IPS DF 6.9 (cell line): ENCODE data around the gene SH2D6.

ENCODE experiments used
- DNase-seq: peaks from one replicate; pipeline ENCODE4 v3.0.0-alpha.2; 2013; ENCODE audit warnings: low read depth, low spot score
- H3K27ac ChIP-seq: one replicate; pipeline ENCODE4 v1.5.1; 2013; ENCODE audit warnings: low read length, control low read depth
- H3K27me3 ChIP-seq: 2 replicates; pipeline ENCODE4 v1.6.1; 2013; ENCODE audit warnings: mild to moderate bottlenecking, low read length; ENCODE audit not compliant: control insufficient read depth, insufficient read depth
- H3K36me3 ChIP-seq: 2 replicates; pipeline ENCODE4 v1.6.1; 2013; ENCODE audit warnings: low read length; ENCODE audit not compliant: control insufficient read depth, insufficient read depth
- H3K4me1 ChIP-seq: 2 replicates; pipeline ENCODE4 v1.6.1; 2013; ENCODE audit warnings: low read length; ENCODE audit not compliant: control insufficient read depth, insufficient read depth
- H3K4me3 ChIP-seq: 2 replicates; pipeline ENCODE4 v1.5.1; 2013; ENCODE audit warnings: mild to moderate bottlenecking, low read length
- H3K9me3 ChIP-seq: 2 replicates; pipeline ENCODE4 v1.6.1; 2013; ENCODE audit warnings: low read length, inconsistent platforms; ENCODE audit not compliant: control insufficient read depth, insufficient read depth
- WGBS: extraction: QIAGEN DNeasy Blood & Tissue Kit; methylation state at CpG from one replicate; pipeline ENCODE4 v1.1.7; 2013; ENCODE audit warnings: mixed read lengths, missing lambda C conversion rate; ENCODE audit not compliant: insufficient read length, insufficient coverage; 5-methylcytosine and 5-hydroxymethylcytosine counted together

The SH2D6 gene

GRCh38 chr2:85441864-85442263 lies 23.4 kb downstream of the SH2D6 start:
- Histone ChIP-seq H3K4me1 (peaks cover 2% of the 10 kb centered on the region; the same call in 1 of the 2 replicates), H3K4me3 (no peak overlapping the region), H3K36me3 (no peaks in the 10 kb centered on the region), H3K27ac (no peak overlapping the region), H3K9me3 (no peaks in the 10 kb centered on the region), H3K27me3 (no peaks in the 10 kb centered on the region)
- WGBS: no CpG with 5 or more reads among the region's 4 CpGs
- no peak for DNase-seq

GRCh38 chr2:85444629-85445172 lies 26.2 kb downstream of the SH2D6 start:
- H3K27me3 ChIP-seq: no peaks in the 10 kb centered on the region
- H3K4me1 ChIP-seq: no peaks in the 10 kb centered on the region; the same call in 1 of the 2 replicates
- no CpG with 5 or more reads among the region's 6 CpGs for WGBS
- H3K36me3 ChIP-seq: no peaks in the 10 kb centered on the region
- DNase-seq: no peak
- H3K9me3 ChIP-seq: no peaks in the 10 kb centered on the region
- no peak overlapping the region for H3K4me3 ChIP-seq
- H3K27ac ChIP-seq: no peak overlapping the region

GRCh38 chr2:85445316-85446295 lies 27.1 kb downstream of the SH2D6 start:
- no CpG with 5 or more reads among the region's 5 CpGs for WGBS
- H3K27ac ChIP-seq: no peak overlapping the region
- DNase-seq: no peak
- no peaks in the 10 kb centered on the region for H3K36me3 ChIP-seq
- H3K4me1 ChIP-seq: no peaks in the 10 kb centered on the region; the same call in 1 of the 2 replicates
- no peak overlapping the region for H3K4me3 ChIP-seq
- H3K27me3 ChIP-seq: no peaks in the 10 kb centered on the region
- H3K9me3 ChIP-seq: no peaks in the 10 kb centered on the region

- H3K36me3 ChIP-seq: no peaks in the 10 kb centered on the region
- H3K9me3 ChIP-seq: no peaks in the 10 kb centered on the region
- H3K4me1 ChIP-seq: no peaks in the 10 kb centered on the region; the same call in 1 of the 2 replicates
- no peak overlapping the region for H3K4me3 ChIP-seq
- H3K27me3 ChIP-seq: no peaks in the 10 kb centered on the region
- DNase-seq: no peak
- no peak overlapping the region for H3K27ac ChIP-seq
- whole genome bisulfite sequencing: no CpG with 5 or more reads among the region's 14 CpGs
Measured at GRCh38 chr2:85446296-85447221, 28.0 kb downstream of the SH2D6 start.

- DNase-seq: no peak
- Histone ChIP-seq H3K27ac (no peak overlapping the region), H3K36me3 (no peaks in the 10 kb centered on the region), H3K4me1 (no peaks in the 10 kb centered on the region; the same call in 1 of the 2 replicates), H3K9me3 (no peaks in the 10 kb centered on the region), H3K27me3 (no peaks in the 10 kb centered on the region), H3K4me3 (no peak overlapping the region)
- WGBS: no CpG with 5 or more reads among the region's 8 CpGs
Measured at GRCh38 chr2:85447222-85447585, 28.7 kb downstream of the SH2D6 start.

GRCh38 chr2:85448461-85449213 lies 30.1 kb downstream of the SH2D6 start:
- Histone ChIP-seq H3K27me3 (no peaks in the 10 kb centered on the region), H3K36me3 (no peaks in the 10 kb centered on the region), H3K4me1 (no peaks in the 10 kb centered on the region), H3K9me3 (no peaks in the 10 kb centered on the region), H3K4me3 (no peak overlapping the region), H3K27ac (no peak overlapping the region)
- DNase-seq: no peak
- WGBS: no CpG with 5 or more reads among the region's 8 CpGs

- Histone ChIP-seq H3K36me3 (no peaks in the 10 kb centered on the region), H3K4me3 (no peak overlapping the region), H3K27me3 (no peaks in the 10 kb centered on the region), H3K27ac (no peak overlapping the region), H3K4me1 (no peaks in the 10 kb centered on the region), H3K9me3 (no peaks in the 10 kb centered on the region)
- DNase-seq: no peak
- WGBS: no CpG with 5 or more reads among the region's 7 CpGs
Measured at GRCh38 chr2:85449214-85449588, 30.7 kb downstream of the SH2D6 start.

- Histone ChIP-seq H3K4me3 (no peak overlapping the region), H3K36me3 (no peaks in the 10 kb centered on the region), H3K4me1 (peaks cover 6% of the 10 kb centered on the region; the same call in 1 of the 2 replicates), H3K27ac (no peak overlapping the region), H3K9me3 (no peaks in the 10 kb centered on the region), H3K27me3 (no peaks in the 10 kb centered on the region)
- DNase-seq: no peak
- WGBS: no CpG with 5 or more reads among the region's 1 CpG
Measured at GRCh38 chr2:85452237-85452636, 33.7 kb downstream of the SH2D6 start.

- Histone ChIP-seq H3K36me3 (no peaks in the 10 kb centered on the region), H3K27me3 (no peaks in the 10 kb centered on the region), H3K4me1 (peaks cover 11% of the 10 kb centered on the region; the same call in 1 of the 2 replicates), H3K4me3 (no peak overlapping the region), H3K27ac (no peak overlapping the region), H3K9me3 (no peaks in the 10 kb centered on the region)
- WGBS: no CpG with 5 or more reads among the region's 7 CpGs
- DNase-seq: no peak
Measured at GRCh38 chr2:85453571-85453970, 35.1 kb downstream of the SH2D6 start.
